PC-3 (cell line): ENCODE measurements around the gene DHX40. TPM values are rescaled to one million over a fixed set of nuclear protein-coding genes. Genes with fewer than 3 reads are reported as not detected.

ENCODE experiments used
- ATAC-seq: fragments of 200-7000 bp; cut with Tn5 transposase; 2 replicates; pipeline ENCODE4 v1.9.1; 2020; ENCODE audit warnings: mild to moderate bottlenecking, moderate library complexity
- BruUV-seq: library from RNA; stranded (reverse); fragments of 400-500 nt; replicated peaks from 2 replicates; lab custom pipeline; 2021; lab: Mats Ljungman, UMichigan
- CTCF ChIA-PET: fragments of 300-600 bp; sonication (Branson Sonifier 250); formaldehyde crosslinking; loops from one replicate; lab custom pipeline; 2022; ENCODE audit warnings: antibody characterized with exemption; lab: Charles Lee
- POLR2A ChIA-PET: fragments of 300-600 bp; sonication (Branson Sonifier 250); formaldehyde crosslinking; loops from one replicate; lab custom pipeline; 2022; ENCODE audit warnings: antibody characterized with exemption; ENCODE audit not compliant: unreplicated experiment; lab: Charles Lee
- DNase-seq: peaks from one replicate; pipeline ENCODE4 v3.0.0-alpha.2; 2015
- H2AFZ ChIP-seq: fragments of 300-600 bp; sonication (generic); 2 replicates; pipeline ENCODE4 v1.6.0; 2016; ENCODE audit warnings: antibody characterized with exemption, low read length
- H3F3A ChIP-seq: fragments of 300-600 bp; sonication (generic); one replicate; pipeline ENCODE4 v1.6.0; 2017; ENCODE audit warnings: antibody characterized with exemption, low read length, control low read depth, mild to moderate bottlenecking; ENCODE audit not compliant: unreplicated experiment
- H3K27ac ChIP-seq: fragments of 300-600 bp; sonication (generic); 2 replicates; pipeline ENCODE4 v1.5.1; 2016; ENCODE audit warnings: mild to moderate bottlenecking, low read length
- H3K27me3 ChIP-seq: fragments of 300-600 bp; sonication (generic); 2 replicates; pipeline ENCODE4 v1.6.1; 2016; ENCODE audit warnings: low read length, mixed read lengths
- H3K36me3 ChIP-seq: fragments of 300-600 bp; sonication (generic); 2 replicates; pipeline ENCODE4 v1.6.1; 2016; ENCODE audit warnings: low read depth, mixed run types, low read length, mixed read lengths
- H3K4me1 ChIP-seq: fragments of 300-600 bp; sonication (generic); 2 replicates; pipeline ENCODE4 v1.5.1; 2016; ENCODE audit warnings: low read length; ENCODE audit not compliant: insufficient read depth
- H3K4me2 ChIP-seq: fragments of 300-600 bp; sonication (generic); 2 replicates; pipeline ENCODE4 v1.6.0; 2016; ENCODE audit warnings: low read length
- H3K4me3 ChIP-seq: fragments of 300-600 bp; sonication (generic); 2 replicates; pipeline ENCODE4 v1.5.1; 2016; ENCODE audit warnings: mild to moderate bottlenecking, low read length, mixed read lengths
- H3K79me2 ChIP-seq: fragments of 300-600 bp; sonication (generic); 2 replicates; pipeline ENCODE4 v1.6.1; 2017; ENCODE audit warnings: low read length, mixed read lengths
- H3K9ac ChIP-seq: fragments of 300-600 bp; sonication (generic); 2 replicates; pipeline ENCODE4 v1.6.0; 2016; ENCODE audit warnings: mild to moderate bottlenecking, low read length
- H3K9me2 ChIP-seq: fragments of 300-600 bp; sonication (generic); replicated peaks from 2 replicates; pipeline ENCODE4 v1.6.1; 2016; ENCODE audit warnings: mixed run types, low read length, mixed read lengths
- H3K9me3 ChIP-seq: fragments of 300-600 bp; sonication (generic); 2 replicates; pipeline ENCODE4 v1.6.1; 2016; ENCODE audit warnings: low read length, mixed read lengths
- H4K20me1 ChIP-seq: fragments of 300-600 bp; sonication (generic); 2 replicates; pipeline ENCODE4 v1.6.1; 2016; ENCODE audit warnings: low read length, mixed read lengths
- EZH2 ChIP-seq: fragments of 300-600 bp; sonication (generic); IDR thresholded peaks from one replicate; pipeline ENCODE4 v1.6.1; 2017; ENCODE audit warnings: antibody characterized with exemption, mild to moderate bottlenecking, low read length; ENCODE audit not compliant: unreplicated experiment
- EZH2phosphoT487 ChIP-seq: fragments of 300-600 bp; sonication (generic); IDR thresholded peaks from 2 replicates; pipeline ENCODE4 v1.6.1; 2018; ENCODE audit warnings: mild to moderate bottlenecking, antibody characterized with exemption, low read length, borderline replicate concordance
- intact Hi-C: fragments of 100-400 bp; cut with micrococcal nuclease; formaldehyde crosslinking; loops from 2 replicates; pipeline ENCODE4 v1.9.0; 2023
- total RNA-seq: library from RNA; depleted of rRNA; stranded (reverse); fragments of >200 nt; gene quantifications from 2 replicates; pipeline ENCODE4 v1.2.3, GENCODE V29; 2014
- TF ChIP-seq, protein P1 (sequence below): fragments of 300-600 bp; sonication (generic); conservative IDR thresholded peaks from 2 replicates; pipeline ENCODE4 v1.5.1; 2017; ENCODE audit warnings: antibody characterized with exemption, low read depth, mild to moderate bottlenecking, low read length

Gene DHX40
- total RNA-seq, 1 experiment from 2014 or later, result 38.9 TPM

DNA sequence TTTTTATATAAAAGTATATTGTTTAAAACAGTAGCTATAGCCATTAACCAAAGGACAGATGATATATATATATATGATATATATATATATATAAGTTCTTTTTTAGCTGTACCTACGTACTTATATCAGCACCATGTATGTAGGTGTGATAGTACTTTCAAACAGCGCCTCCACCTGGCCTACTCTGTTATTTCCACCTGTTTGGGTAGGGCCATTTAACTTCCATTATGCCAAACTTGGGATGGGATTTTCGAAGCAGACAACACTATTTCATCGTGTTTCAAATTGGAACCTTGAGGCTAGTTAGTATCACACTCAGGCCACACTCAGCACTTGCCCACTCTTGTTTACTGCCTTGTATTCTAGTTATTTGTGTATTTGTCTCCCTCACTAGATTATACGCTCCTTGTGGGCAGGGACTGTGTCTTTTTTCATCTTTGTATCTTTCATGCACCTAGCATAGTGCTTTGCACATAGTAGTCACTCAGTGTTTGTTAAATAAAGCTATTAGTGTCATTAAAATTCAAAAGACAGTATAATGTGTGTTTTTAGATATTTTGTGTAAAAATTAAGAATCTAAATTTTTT lies 42.5 kb downstream of the DHX40 start:
- Histone ChIP-seq H3K79me2 (no peaks in the 10 kb centered on the region), H3K27ac (no peak overlapping the region), H3K4me2 (no peak overlapping the region), H3K27me3 (no peaks in the 10 kb centered on the region), H3K36me3 (peaks cover 13% of the 10 kb centered on the region; the same call in 1 of the 2 replicates), H3F3A (no peaks in the 10 kb centered on the region), H3K9me3 (no peaks in the 10 kb centered on the region), H3K9me2 (no peaks in the 10 kb centered on the region), H2AFZ (no peak overlapping the region), H3K9ac (no peak overlapping the region), H4K20me1 (no peaks in the 10 kb centered on the region), H3K4me1 (no peaks in the 10 kb centered on the region), H3K4me3 (no peak overlapping the region)
- ChIA-PET CTCF (interaction anchor here (0.9 kb wide), 1 partner anchor 11 kb away, joined by 4 read pairs; no protein-coding TSS in a partner anchor), POLR2A (no interaction called here)
- BruUV-seq, result no TSS peak
- ATAC-seq, result 0 out of 2 replicates have a peak, but pooled peaks have one; percentile 37
- TF ChIP-seq EZH2phosphoT487, result no peak
- TF ChIP-seq, protein P1, sequence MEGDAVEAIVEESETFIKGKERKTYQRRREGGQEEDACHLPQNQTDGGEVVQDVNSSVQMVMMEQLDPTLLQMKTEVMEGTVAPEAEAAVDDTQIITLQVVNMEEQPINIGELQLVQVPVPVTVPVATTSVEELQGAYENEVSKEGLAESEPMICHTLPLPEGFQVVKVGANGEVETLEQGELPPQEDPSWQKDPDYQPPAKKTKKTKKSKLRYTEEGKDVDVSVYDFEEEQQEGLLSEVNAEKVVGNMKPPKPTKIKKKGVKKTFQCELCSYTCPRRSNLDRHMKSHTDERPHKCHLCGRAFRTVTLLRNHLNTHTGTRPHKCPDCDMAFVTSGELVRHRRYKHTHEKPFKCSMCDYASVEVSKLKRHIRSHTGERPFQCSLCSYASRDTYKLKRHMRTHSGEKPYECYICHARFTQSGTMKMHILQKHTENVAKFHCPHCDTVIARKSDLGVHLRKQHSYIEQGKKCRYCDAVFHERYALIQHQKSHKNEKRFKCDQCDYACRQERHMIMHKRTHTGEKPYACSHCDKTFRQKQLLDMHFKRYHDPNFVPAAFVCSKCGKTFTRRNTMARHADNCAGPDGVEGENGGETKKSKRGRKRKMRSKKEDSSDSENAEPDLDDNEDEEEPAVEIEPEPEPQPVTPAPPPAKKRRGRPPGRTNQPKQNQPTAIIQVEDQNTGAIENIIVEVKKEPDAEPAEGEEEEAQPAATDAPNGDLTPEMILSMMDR, result peak; percentile 61
- DNase-seq, result peak; percentile 63
- intact Hi-C loops, result no loop called here

DNA sequence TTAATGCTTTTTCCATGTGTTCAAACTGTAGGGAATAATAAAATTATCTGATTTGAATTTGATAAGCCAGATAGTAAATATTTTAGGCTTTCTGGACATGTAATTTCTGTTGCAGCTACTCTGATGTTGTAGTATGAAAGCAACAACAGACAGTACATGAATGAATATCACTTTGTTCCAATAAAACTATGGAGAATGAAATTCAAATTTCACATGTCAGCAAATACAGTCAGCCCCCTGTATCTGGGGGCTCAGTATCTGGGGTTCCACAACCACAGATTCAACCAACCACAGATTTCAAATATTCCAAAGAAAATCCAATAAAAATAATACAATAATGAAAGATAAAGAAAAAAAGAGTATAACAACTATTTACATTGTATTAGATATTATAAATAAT lies 46.1 kb downstream of the DHX40 start:
- intact Hi-C loops, result loop anchor here (10.0 kb wide), 1 partner anchor 87 kb away; no protein-coding TSS in a partner anchor

DNA sequence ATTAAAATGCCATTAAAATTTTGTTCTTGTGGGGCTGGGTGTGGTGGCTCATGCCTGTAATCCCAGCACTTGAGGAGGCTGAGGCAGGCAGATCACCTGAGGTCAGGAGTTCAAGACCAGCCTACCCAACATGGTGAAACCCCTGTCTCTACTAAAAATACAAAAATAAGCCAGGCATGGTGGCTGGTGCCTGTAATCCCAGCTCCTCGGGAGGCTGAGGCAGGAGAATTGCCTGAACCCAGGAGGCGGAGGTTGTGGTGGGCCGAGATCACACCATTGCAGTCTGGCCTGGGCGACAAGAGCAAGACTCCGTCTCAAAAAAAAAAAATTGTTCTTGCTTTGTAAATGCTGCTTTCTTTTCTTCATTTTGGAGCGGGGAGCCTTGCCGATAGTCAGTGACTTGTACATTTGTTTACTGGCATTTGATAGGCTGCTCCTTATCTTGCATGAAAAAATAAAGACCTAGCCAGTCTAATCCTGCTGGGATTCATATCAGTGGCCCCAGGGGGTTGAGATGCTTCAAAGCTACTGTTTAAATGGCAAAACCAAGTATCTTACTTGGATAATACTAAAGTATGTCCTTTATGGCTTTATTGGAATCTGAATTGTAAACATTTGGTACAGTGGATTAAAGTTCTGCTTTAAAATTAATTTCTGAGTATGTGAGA lies 51.0 kb downstream of the DHX40 start:
- H3K27me3 ChIP-seq, result no peaks in the 10 kb centered on the region
- no peaks in the 10 kb centered on the region for H3K9me2 ChIP-seq
- no peaks in the 10 kb centered on the region for H3K9me3 ChIP-seq
- peaks cover 8% of the 10 kb centered on the region for H4K20me1 ChIP-seq
- BruUV-seq, result no TSS peak
- H3K4me3 ChIP-seq, result no peak overlapping the region
- no peak for DNase-seq
- H3K4me1 ChIP-seq, result peaks cover 15% of the 10 kb centered on the region
- H3K27ac ChIP-seq, result no peak overlapping the region
- no peaks in the 10 kb centered on the region for H3K36me3 ChIP-seq
- no peak for ATAC-seq
- peaks cover 41% of the 10 kb centered on the region for H3K79me2 ChIP-seq
- ChIA-PET POLR2A (no interaction called here), CTCF (no interaction called here)
- H3K9ac ChIP-seq, result no peak overlapping the region
- intact Hi-C loops, result loop anchor here (10.0 kb wide), 1 partner anchor 92 kb away; no protein-coding TSS in a partner anchor
- no peak for TF ChIP-seq EZH2
- no peak for TF ChIP-seq EZH2phosphoT487
- TF ChIP-seq, protein P1, result no peak
- no peak overlapping the region for H2AFZ ChIP-seq
- no peak overlapping the region for H3K4me2 ChIP-seq
- no peaks in the 10 kb centered on the region for H3F3A ChIP-seq

More for the DNA sequence above, 46.1 kb downstream of the DHX40 start:
- Histone ChIP-seq H3F3A (no peaks in the 10 kb centered on the region), H4K20me1 (no peaks in the 10 kb centered on the region), H3K9me2 (no peaks in the 10 kb centered on the region), H3K79me2 (no peaks in the 10 kb centered on the region), H3K4me3 (no peak overlapping the region), H3K4me1 (no peaks in the 10 kb centered on the region), H2AFZ (no peak overlapping the region), H3K27me3 (no peaks in the 10 kb centered on the region), H3K27ac (no peak overlapping the region), H3K36me3 (peaks cover 4% of the 10 kb centered on the region; the same call in 1 of the 2 replicates), H3K4me2 (no peak overlapping the region), H3K9ac (no peak overlapping the region), H3K9me3 (no peaks in the 10 kb centered on the region)
- CTCF ChIA-PET, result no interaction called here
- no peak for TF ChIP-seq EZH2phosphoT487
- BruUV-seq, result no TSS peak
- POLR2A ChIA-PET, result no interaction called here
- DNase-seq, result no peak
- ATAC-seq, result no peak
